ENCODE measurements around the gene ZRANB1.

DNA sequence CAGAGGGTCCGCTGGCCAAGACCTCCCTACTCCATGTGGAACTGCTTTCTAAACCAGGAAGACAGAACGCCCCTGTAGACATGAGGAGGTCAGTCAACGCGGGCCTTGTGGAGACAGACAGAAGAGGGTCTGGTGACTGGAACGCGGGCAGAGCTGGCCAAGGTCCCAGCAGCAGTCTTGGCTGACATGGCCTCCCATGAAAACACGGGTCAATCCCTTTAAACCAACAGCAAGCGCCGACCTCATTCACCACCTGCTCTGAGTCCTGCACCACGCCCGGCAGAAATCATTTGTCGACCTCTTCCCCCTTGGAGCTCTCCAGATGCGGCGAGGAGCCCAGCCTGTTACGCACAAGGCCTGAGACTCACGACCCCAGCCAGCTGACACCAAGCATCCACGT lies 78.5 kb downstream of the ZRANB1 start:
- TF ChIP-seq POLR2AphosphoS5 (IDR thresholded peaks at IDR 0.05): no peak
- TF ChIP-seq, protein P1, sequence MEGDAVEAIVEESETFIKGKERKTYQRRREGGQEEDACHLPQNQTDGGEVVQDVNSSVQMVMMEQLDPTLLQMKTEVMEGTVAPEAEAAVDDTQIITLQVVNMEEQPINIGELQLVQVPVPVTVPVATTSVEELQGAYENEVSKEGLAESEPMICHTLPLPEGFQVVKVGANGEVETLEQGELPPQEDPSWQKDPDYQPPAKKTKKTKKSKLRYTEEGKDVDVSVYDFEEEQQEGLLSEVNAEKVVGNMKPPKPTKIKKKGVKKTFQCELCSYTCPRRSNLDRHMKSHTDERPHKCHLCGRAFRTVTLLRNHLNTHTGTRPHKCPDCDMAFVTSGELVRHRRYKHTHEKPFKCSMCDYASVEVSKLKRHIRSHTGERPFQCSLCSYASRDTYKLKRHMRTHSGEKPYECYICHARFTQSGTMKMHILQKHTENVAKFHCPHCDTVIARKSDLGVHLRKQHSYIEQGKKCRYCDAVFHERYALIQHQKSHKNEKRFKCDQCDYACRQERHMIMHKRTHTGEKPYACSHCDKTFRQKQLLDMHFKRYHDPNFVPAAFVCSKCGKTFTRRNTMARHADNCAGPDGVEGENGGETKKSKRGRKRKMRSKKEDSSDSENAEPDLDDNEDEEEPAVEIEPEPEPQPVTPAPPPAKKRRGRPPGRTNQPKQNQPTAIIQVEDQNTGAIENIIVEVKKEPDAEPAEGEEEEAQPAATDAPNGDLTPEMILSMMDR (IDR thresholded peaks at IDR 0.05): no peak
- TF ChIP-seq EP300 (IDR thresholded peaks at IDR 0.05; ENCODE audit: low read depth): no peak

All from transverse colon (tissue), 4 donors.